DMS 273 (cell line): Measurements from ENCODE around the gene SPAG16.
A peak's percentile ranks its signal among the peaks of the same experiment; 100 is the strongest.
"Not testable (repeated sequence)": the region's sequence is repeated elsewhere in the genome, so short reads cannot be mapped to it uniquely, and the experiment has no call there.

ENCODE experiments used
- DNase-seq: peaks from one replicate; lab custom pipeline; 2025; ENCODE audit not compliant: unreplicated experiment; lab: John Stamatoyannopoulos, UW

Gene SPAG16

GRCh38 chr2:213408426-213409070 is 124.3 kb downstream of the SPAG16 start:
- DNase-seq, result not testable (repeated sequence)

- DNase-seq, result not testable (repeated sequence)
These were observed 126.4 kb downstream of the SPAG16 start for GRCh38 chr2:213410687-213411086.

DNA sequence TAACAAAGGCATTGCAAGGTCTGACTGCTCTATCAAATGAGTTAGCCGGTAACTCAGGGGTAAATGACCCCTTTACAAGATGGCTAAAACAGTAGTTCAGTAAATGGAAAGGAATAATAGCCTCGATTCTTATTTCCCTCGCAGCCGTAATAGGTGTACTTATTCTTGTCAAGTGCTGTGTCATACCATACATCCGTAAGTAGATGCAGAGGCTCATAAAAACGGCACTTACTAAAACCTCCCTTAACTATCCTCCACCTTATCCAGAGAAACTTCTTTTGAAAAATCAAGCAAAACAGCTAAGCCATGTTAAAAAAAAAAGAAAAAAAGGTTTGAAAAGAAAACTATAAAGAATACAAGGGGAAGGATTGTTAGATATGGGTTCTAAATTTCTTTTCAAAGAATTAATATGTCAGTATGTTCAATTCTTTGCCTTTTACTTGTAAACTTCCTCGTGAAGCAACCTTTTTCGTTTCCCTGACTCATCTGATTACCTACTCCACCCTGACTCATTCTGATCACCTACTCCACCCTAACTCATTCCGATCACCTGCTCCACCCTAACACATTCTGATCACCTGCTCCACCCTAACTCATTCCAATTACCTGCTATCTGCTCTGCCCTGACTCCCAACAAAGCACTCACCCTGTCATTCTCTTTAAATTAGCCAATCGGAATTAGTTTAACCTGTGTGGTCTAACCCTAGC is 127.5 kb downstream of the SPAG16 start:
- no peak for DNase-seq

DNA sequence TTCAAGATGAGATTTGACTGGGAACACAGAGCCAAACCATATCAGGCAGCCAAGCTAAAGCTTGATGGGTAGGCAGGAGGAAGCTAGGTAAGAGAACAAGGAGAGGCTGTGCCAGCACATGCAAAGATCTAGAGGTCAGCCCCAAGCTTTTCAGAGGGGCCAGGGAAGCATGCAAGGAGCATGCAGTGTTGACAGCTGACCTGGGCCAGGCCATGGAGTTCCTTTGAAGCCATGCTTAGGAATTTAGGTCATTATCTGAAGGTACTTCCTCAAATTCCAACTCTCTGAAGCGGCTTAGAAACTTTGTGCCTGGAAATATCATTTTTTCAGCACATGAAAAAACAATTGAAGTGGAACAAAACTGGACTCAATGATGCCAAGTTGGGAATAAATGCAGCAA is 130.8 kb downstream of the SPAG16 start:
- DNase-seq, result no peak

DNA sequence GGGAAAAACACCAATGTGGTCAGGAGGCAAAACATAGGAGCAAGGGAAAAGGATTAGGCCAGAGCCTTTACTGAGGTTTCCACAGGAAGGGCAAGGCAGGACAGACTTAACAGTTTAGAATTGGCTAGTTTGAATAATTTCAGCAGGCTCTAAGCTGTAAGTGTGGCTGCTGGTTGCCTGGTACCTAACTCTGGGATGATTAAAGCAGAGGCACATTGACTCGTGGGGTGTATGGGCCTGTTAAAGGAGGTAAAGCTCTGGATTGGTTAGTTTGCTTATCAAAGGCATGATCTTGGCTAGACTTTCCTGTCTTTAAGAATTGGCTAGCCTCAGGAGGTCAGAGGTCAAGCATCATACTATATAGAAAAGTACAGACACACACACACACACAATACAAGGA is 132.6 kb downstream of the SPAG16 start:
- DNase-seq, result no peak

GRCh38 chr2:213419980-213420379 is 135.7 kb downstream of the SPAG16 start:
- no peak for DNase-seq

DNA sequence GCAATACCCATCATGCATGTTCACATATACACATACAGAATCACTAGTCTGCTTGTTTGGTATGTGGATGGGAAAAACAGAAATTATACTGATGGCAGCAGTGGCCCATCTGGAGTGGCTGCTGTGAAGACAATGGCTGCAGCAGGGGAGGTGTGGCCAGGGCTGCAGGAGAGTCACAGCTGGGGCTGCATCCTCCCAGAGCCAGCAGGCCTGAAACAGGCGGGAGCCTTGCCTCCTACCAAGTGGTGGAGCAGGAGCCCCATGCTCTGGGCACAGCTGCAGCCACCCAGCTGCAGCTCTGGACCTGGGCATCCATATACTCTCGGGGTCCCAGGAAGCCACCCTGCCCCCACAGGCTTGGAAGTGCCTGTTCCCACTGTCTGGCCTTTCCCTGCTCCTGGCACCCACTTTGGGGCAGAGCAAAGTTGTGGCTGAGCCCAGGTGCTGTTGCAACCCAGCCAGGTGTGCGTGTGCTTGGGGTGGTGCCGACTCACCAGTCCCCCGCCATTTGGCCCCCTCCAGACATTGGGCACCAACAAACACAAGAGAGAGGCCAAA is 136.6 kb downstream of the SPAG16 start:
- DNase-seq, result peak; percentile 6

- no peak for DNase-seq
These were observed 137.9 kb downstream of the SPAG16 start for GRCh38 chr2:213422211-213422610.

DNA sequence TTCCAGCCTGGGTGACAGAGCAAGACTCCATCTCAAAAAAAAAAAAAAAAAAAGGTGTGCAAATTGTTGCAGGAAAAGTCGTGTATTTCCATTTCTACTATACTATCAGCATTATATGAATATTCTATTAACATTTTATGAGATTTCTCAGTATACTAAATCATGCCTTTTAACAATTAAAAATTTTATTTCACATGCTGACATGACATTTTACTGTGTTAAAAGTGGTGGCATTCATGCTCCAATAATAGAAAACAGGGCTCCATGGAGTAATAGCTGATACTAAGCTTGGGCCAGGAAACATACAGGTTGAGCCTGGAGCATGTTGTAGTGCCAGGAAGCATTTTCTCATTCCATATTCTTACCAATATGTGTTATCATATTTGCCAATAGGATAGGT is 141.4 kb downstream of the SPAG16 start:
- no peak for DNase-seq

GRCh38 chr2:213429516-213429915 is 145.3 kb downstream of the SPAG16 start:
- DNase-seq, result no peak

DNA sequence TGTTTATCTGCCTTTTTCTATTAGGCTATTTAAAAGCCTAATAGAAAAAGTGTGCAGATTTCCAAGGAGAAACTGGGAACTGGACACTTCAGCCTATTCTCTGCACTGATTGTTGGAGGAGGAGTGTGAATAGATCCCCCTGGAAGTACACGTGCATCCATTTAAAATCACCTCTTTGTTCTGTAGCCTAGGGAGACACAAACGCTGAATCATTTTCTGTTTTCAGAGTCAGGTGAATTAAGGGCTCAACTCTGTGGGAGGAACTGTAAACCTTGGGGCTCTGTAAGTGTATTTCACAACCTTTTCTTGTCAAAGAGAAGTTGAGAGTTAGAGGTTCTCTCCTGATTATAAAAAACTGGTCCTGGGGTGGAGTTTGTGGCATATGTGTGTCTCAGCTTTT is 159.7 kb downstream of the SPAG16 start:
- DNase-seq, result no peak

- DNase-seq, result no peak
These were observed 167.4 kb downstream of the SPAG16 start for GRCh38 chr2:213451542-213452239.

- DNase-seq, result no peak
These were observed 171.2 kb downstream of the SPAG16 start for GRCh38 chr2:213455316-213456008.

GRCh38 chr2:213475433-213475832 is 191.2 kb downstream of the SPAG16 start:
- DNase-seq, result peak; percentile 12

DNA sequence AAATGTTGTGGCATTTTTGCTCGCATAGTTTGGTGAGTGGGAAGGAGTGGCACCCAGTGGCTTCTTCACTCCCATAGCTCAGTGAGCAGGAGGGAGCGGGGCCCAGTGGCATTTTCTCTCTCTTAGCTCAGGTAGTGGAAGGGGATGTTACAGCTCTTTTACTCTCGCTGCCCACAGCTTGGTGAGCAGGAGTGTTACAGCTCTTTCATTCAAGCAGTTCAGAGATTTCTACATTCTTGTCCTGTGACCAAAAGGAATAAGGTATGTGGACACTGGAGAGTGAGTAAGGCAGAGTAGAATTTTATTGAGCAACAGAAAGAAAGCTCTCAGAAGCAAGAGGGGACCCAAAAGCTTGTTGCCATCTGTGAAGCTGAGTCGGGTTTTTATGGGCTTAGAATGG is 192.4 kb downstream of the SPAG16 start:
- no peak for DNase-seq

DNA sequence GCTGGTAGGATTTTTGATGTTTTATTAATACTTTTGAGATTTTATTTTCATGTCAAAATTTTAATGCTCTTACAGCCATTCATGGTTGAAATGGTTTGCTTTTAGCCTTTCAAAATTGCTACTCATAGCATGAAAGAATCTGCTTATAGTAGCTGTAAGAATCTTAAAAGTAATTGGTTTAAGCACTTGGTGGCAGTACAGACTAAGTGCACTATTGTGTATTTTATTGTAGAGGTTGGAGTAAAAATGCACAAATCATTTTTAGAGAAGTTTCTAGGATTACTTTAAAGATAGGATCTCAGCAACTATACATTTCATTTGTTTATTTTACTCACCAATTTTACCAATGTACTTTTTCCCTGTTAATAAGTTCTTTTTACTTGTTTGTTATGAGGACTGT is 205.8 kb downstream of the SPAG16 start:
- DNase-seq, result peak; percentile 7

GRCh38 chr2:213491376-213491775 is 207.1 kb downstream of the SPAG16 start:
- no peak for DNase-seq

DNA sequence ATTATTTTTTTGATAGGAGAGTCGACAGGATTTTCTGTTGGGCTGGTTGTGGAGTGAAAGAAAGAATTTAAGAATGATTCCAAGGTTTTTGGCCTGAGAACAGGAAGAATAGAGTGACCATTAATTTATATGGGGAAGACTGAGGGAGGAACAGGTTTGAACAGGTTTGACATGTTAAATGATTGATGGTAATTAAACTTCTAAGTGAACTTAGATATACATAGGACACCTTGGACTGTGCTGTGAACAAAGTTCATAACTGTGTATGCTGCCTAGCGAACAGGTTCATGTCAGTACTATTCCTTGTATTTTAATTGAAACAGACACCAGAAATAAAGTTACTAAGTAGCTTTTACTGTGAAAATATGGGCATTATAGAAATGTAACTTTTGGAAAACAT is 212.0 kb downstream of the SPAG16 start:
- no peak for DNase-seq

DNA sequence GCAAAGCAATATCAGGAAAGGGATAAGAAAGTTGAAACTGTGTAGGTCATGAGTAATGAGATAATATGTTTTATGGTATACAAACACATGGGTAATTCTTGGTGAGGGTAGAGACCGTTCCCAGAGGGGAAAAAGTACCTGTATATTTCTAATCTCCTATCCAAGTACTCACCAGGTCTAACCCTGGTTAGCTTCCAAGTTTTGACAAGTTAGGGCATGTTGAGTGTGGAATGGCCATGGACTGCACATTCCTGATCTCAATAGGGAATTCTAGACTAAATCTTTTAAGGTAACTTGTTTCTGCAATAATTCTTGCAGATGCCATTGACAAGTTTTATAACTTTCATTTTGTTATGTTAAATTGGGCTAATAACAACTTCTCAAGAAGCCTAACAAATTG is 216.6 kb downstream of the SPAG16 start:
- DNase-seq, result no peak

- DNase-seq, result peak; percentile 5
These were observed 239.9 kb downstream of the SPAG16 start for GRCh38 chr2:213524164-213524563.

DNA sequence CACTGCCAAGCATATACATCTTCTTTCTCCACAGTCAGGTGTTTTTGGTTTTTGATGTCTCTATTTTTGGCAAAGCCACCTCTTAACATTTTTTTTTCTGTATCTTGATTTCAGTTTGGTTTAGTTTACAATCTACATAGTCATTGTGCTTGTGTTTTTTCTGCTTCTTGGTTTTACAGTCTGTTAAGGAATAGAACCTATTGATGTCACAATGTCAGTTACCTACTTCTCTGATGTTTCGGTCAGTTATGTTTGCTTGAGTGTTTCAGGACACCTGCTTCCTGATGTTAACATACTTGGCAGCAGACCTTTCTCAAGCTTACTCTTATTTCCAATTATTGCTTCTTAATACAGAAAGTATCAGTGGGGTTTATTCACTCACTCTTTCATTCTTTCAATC is 253.3 kb downstream of the SPAG16 start:
- DNase-seq, result no peak
